ENCODE results near the gene HDGFL2. TPM values are rescaled to one million over a fixed set of nuclear protein-coding genes. Genes with fewer than 3 reads are reported as not detected.

Gene HDGFL2
- total RNA-seq, 3 donors from 2014 or later, result 33.0 to 34.1 (median 33.1) TPM

DNA sequence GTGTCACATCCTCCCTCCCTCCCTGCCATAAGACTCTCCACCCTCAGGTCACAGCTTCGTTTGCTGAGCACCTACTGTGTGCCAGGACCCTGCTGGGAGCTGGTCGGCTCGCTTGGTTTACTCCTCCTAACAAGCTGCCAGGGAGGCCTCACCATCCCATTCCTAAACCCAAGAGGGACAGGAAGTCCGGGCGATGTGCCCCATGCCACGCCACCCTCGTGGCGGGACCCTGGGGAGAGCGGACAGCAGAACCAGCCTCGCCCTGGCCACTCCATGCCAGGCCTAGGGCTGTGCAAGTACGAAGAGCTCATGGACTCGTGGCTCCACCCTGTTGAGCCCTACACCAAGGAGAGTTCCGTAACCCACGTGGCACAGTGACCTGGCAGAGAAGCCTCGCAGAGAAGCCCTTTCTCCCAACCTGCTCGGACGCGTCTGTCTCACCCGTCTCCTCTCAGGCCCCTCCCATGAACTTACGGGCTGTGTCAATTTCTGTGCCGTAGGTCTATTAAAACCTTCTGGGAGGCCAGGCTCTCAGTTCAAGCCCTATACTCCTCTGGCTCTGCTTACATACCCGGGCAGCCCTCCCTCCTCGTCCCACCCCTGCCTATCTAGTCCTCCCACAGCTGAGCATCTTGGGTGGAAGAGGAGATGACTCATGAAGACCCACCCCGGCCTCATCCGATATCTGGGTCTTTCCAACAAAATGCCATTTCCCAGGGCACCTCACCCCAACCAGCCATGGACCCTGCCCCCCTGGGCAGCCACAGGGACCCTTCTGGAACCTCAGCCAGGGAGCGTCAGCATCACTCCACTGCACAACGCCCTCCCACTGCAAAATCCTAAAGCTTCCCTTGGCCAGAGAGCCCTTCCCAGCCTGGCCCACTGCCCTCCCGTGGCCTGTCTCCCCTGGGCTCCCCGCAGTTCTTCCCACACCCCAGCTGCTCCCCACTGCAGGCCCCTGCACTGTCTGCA is 17.1 kb upstream of the HDGFL2 start:
- H3K36me3 ChIP-seq, result no peaks in the 10 kb centered on the region
- intact Hi-C loops (cut with DNase I; ENCODE audit: low total_unique reads), result no loop called here
- H3K27me3 ChIP-seq, result no peaks in the 10 kb centered on the region
- H3K27ac ChIP-seq, result peak overlapping the region; percentile 79 to 87
- H3K4me1 ChIP-seq, result peaks cover 0 to 11% of the 10 kb centered on the region in 2 donors
- peak overlapping the region in 1 of 3 donors; percentile 83 for H3K4me3 ChIP-seq
- TF ChIP-seq, protein P1, sequence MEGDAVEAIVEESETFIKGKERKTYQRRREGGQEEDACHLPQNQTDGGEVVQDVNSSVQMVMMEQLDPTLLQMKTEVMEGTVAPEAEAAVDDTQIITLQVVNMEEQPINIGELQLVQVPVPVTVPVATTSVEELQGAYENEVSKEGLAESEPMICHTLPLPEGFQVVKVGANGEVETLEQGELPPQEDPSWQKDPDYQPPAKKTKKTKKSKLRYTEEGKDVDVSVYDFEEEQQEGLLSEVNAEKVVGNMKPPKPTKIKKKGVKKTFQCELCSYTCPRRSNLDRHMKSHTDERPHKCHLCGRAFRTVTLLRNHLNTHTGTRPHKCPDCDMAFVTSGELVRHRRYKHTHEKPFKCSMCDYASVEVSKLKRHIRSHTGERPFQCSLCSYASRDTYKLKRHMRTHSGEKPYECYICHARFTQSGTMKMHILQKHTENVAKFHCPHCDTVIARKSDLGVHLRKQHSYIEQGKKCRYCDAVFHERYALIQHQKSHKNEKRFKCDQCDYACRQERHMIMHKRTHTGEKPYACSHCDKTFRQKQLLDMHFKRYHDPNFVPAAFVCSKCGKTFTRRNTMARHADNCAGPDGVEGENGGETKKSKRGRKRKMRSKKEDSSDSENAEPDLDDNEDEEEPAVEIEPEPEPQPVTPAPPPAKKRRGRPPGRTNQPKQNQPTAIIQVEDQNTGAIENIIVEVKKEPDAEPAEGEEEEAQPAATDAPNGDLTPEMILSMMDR (IDR thresholded peaks at IDR 0.05), result no peak
- no peaks in the 10 kb centered on the region for H3K9me3 ChIP-seq
- DNase-seq (ENCODE audit: low spot score in 2 of 2), result no peak

DNA sequence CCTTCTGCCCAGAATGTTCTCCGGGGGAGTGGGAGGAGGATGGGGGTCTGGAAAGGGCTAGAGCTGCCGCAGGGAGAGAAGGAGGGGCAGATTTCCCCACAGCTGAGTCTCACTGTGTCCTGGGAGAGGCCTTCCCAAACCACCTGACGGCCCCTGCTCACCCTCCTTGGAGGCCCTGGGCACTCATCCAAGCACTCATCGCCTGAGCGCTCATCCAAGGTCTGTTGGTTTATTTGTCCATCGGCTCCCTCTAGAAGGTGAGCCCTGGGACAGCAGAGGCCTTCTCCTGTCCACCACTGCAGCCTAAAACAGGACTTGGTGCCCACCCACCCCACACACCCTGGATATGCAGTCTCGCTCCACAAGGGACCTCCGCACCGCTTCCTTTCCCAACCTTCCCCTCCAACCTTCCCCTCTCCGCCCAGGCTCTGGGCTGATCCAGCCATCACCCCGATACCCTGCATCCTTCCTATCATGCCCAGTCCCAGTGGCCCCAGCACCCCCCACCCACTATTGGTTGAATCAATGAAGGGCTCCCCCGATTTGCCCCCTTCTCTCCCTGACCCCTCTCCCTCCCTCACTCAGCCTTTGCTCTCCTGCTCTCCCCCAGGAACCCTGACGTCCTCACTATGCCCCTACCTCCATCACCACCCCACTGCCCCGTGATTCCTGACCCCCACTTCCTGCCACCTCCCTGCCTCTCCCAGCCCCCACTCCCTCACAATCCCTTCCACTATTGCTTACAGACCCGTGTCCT is 16.2 kb upstream of the HDGFL2 start:
- no peaks in the 10 kb centered on the region for H3K36me3 ChIP-seq

DNA sequence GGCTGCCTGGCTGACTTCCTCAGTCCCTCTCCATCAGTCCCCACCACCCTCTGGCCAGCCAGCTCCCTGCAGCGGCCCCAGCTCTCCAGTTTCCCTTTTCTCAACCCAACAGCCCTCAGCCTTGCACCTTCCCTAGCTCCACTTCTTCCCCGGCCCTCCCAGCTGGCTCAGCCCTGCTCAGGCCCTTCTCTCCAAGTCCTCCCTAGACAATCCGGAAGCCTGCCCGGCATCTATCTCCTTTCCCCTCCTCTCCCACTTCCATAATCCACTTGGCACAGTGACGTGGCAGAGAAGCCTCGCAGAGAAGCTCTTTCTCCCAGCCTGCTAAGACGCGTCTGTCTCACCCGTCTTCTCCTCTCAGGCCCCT is 15.6 kb upstream of the HDGFL2 start:
- DNase-seq (ENCODE audit: low spot score in 2 of 2), result no peak
- Histone ChIP-seq H3K27ac (peak overlapping the region; percentile 79 to 87), H3K9me3 (no peaks in the 10 kb centered on the region), H3K27me3 (no peaks in the 10 kb centered on the region), H3K36me3 (no peaks in the 10 kb centered on the region), H3K4me1 (peaks cover 0 to 11% of the 10 kb centered on the region in 2 donors), H3K4me3 (peak overlapping the region; percentile 75 to 83 (median 76))
- intact Hi-C loops (cut with DNase I; ENCODE audit: low total_unique reads), result no loop called here
- TF ChIP-seq POLR2AphosphoS5 (IDR thresholded peaks at IDR 0.05), result no peak

More for the DNA sequence above, 16.2 kb upstream of the HDGFL2 start:
- TF ChIP-seq POLR2AphosphoS5 (IDR thresholded peaks at IDR 0.05) (no peak), POLR2A (IDR thresholded peaks at IDR 0.05) (no peak)
- TF ChIP-seq, protein P1 (IDR thresholded peaks at IDR 0.05), result no peak
- Histone ChIP-seq H3K9me3 (no peaks in the 10 kb centered on the region), H3K4me1 (peaks cover 0 to 11% of the 10 kb centered on the region in 2 donors), H3K4me3 (peak overlapping the region; percentile 75 to 83 (median 76)), H3K27ac (peak overlapping the region; percentile 79 to 87), H3K27me3 (no peaks in the 10 kb centered on the region)
- intact Hi-C loops (cut with DNase I; ENCODE audit: low total_unique reads), result no loop called here
- DNase-seq (ENCODE audit: low spot score in 2 of 2), result no peak

DNA sequence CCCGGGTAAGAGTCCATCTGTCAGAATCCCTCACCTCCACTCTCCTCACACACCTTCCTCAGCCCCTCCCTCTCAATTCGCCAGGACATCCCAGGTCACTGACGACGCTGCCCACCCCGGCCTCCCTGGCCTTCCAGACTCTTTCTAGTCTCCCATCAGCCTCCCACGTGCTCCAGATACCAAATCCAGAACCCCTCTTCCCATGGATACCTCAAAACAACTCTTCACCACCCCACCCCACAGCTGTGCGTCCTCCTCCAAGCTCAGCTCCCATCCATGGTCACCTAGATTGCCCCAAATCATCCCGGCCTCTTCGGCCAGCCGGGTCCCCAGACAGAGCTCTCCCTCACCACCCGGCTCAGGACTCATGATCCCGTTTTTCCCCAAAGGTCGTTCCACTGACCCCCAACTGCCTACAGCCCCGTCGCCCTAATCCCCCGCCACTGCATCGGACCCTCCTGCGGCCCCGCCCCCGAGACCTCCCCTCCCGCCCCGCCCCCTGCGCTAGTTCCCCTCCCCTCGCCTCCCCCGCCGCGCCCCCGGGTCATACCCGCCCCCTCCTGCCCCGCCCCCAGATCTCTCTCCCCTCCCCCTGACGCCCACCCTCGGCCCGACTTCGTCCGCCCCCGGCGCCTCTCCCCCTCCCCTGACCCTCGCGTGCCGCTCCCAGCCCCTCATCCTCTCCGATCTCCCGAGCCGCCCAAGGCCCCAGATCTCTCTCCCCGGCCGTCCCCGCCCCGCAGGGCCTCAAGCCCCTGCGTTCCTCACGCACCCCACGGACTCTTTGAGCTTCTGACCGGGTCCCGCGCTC is 15.0 kb upstream of the HDGFL2 start:
- H3K27me3 ChIP-seq, result no peaks in the 10 kb centered on the region
- intact Hi-C loops (cut with DNase I; ENCODE audit: low total_unique reads), result no loop called here
- peak overlapping the region; percentile 75 to 83 (median 76) for H3K4me3 ChIP-seq
- DNase-seq (ENCODE audit: low spot score in 2 of 2), result no peak
- peaks cover 0 to 11% of the 10 kb centered on the region in 2 donors for H3K4me1 ChIP-seq
- no peaks in the 10 kb centered on the region for H3K36me3 ChIP-seq
- H3K9me3 ChIP-seq, result no peaks in the 10 kb centered on the region
- H3K27ac ChIP-seq, result peak overlapping the region; percentile 79 to 87
- TF ChIP-seq, protein P1 (IDR thresholded peaks at IDR 0.05), result no peak
- TF ChIP-seq POLR2A (IDR thresholded peaks at IDR 0.05), result no peak
- no peak for TF ChIP-seq POLR2AphosphoS5 (IDR thresholded peaks at IDR 0.05)

All from breast epithelium (tissue), 4 donors.